H1 (cell line): ENCODE data around the gene TTC33. TPM values are rescaled to one million over a fixed set of nuclear protein-coding genes. Genes with fewer than 3 reads are reported as not detected.

Source experiments
- TBP ChIP-seq: IDR thresholded peaks from 2 replicates; pipeline ENCODE4 v1.6.1; 2011; ENCODE audit warnings: low read depth, low read length, improper control_type of control experiment
- polyA plus RNA-seq, 7 experiments: library from polyadenylated mRNA; depleted of rRNA in 3 of 7; stranded (reverse) in 5 of 7; unstranded in 2 of 7; fragments of >200 nt in 5 of 7; fragments of 200-250 nt in 2 of 7; gene quantifications; 1 replicate in 5 of 7; 2 replicates in 1 of 7; 4 replicates in 1 of 7; pipeline versions ENCODE4 v1.2.1 to v1.2.3, GENCODE V29; 2011 to 2013; ENCODE audit warnings: missing spikeins in 2 of 7, mixed read lengths in 2 of 7
- total RNA-seq: library from RNA; stranded (reverse); fragmentation: NEBNext Ultra II Directional; extraction: Animal tissue kit (Norgen Biotek cat#: 25700); gene quantifications from 2 replicates; pipeline ENCODE4 v1.2.1, GENCODE V29; 2021
- TF ChIP-seq, protein P1 (sequence below): fragments of 300-600 bp; sonication (generic); IDR thresholded peaks from 2 replicates; pipeline ENCODE4 v1.7.1; 2012; ENCODE audit warnings: low read length, moderate library complexity, mild to moderate bottlenecking, inconsistent platforms; ENCODE audit not compliant: insufficient replicate concordance

Gene TTC33
- total and polyA plus RNA-seq, 2 of the 8 experiments (the other 6 are each of a cell fraction or from before 2014, with no cell fraction given), result 1.2 to 12.6 TPM

DNA sequence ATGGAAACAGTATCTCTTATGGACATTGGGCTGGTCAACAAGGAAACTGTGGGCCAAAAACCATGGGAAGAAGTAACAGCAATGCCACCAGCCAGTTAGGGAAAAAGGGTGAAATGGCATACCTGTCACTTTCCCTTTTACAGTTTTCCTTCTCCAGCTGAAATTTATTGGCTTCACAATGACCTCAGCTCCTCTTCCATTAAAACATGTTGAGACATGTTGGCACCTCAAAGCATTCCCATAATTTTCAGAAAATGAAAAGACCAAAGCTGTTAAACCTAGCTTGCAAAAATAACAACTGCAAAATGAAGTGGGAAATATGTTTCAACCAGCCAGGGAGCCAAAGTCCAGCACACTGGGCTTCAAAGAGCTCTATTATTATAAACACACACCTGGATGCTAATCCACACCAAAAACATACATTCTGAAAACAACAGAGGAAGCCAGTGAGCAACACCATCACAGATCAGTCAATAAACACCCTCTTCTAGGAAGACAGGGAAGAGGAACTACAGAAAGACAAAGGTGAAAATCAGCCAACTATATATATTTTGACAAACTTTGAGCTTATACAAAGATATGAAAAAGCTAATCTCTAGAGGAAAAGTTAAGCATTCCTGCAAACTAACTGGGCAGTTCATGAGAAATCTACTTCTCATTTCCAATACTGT lies 154.4 kb downstream of the TTC33 start (continued):
- TF ChIP-seq, protein P1, sequence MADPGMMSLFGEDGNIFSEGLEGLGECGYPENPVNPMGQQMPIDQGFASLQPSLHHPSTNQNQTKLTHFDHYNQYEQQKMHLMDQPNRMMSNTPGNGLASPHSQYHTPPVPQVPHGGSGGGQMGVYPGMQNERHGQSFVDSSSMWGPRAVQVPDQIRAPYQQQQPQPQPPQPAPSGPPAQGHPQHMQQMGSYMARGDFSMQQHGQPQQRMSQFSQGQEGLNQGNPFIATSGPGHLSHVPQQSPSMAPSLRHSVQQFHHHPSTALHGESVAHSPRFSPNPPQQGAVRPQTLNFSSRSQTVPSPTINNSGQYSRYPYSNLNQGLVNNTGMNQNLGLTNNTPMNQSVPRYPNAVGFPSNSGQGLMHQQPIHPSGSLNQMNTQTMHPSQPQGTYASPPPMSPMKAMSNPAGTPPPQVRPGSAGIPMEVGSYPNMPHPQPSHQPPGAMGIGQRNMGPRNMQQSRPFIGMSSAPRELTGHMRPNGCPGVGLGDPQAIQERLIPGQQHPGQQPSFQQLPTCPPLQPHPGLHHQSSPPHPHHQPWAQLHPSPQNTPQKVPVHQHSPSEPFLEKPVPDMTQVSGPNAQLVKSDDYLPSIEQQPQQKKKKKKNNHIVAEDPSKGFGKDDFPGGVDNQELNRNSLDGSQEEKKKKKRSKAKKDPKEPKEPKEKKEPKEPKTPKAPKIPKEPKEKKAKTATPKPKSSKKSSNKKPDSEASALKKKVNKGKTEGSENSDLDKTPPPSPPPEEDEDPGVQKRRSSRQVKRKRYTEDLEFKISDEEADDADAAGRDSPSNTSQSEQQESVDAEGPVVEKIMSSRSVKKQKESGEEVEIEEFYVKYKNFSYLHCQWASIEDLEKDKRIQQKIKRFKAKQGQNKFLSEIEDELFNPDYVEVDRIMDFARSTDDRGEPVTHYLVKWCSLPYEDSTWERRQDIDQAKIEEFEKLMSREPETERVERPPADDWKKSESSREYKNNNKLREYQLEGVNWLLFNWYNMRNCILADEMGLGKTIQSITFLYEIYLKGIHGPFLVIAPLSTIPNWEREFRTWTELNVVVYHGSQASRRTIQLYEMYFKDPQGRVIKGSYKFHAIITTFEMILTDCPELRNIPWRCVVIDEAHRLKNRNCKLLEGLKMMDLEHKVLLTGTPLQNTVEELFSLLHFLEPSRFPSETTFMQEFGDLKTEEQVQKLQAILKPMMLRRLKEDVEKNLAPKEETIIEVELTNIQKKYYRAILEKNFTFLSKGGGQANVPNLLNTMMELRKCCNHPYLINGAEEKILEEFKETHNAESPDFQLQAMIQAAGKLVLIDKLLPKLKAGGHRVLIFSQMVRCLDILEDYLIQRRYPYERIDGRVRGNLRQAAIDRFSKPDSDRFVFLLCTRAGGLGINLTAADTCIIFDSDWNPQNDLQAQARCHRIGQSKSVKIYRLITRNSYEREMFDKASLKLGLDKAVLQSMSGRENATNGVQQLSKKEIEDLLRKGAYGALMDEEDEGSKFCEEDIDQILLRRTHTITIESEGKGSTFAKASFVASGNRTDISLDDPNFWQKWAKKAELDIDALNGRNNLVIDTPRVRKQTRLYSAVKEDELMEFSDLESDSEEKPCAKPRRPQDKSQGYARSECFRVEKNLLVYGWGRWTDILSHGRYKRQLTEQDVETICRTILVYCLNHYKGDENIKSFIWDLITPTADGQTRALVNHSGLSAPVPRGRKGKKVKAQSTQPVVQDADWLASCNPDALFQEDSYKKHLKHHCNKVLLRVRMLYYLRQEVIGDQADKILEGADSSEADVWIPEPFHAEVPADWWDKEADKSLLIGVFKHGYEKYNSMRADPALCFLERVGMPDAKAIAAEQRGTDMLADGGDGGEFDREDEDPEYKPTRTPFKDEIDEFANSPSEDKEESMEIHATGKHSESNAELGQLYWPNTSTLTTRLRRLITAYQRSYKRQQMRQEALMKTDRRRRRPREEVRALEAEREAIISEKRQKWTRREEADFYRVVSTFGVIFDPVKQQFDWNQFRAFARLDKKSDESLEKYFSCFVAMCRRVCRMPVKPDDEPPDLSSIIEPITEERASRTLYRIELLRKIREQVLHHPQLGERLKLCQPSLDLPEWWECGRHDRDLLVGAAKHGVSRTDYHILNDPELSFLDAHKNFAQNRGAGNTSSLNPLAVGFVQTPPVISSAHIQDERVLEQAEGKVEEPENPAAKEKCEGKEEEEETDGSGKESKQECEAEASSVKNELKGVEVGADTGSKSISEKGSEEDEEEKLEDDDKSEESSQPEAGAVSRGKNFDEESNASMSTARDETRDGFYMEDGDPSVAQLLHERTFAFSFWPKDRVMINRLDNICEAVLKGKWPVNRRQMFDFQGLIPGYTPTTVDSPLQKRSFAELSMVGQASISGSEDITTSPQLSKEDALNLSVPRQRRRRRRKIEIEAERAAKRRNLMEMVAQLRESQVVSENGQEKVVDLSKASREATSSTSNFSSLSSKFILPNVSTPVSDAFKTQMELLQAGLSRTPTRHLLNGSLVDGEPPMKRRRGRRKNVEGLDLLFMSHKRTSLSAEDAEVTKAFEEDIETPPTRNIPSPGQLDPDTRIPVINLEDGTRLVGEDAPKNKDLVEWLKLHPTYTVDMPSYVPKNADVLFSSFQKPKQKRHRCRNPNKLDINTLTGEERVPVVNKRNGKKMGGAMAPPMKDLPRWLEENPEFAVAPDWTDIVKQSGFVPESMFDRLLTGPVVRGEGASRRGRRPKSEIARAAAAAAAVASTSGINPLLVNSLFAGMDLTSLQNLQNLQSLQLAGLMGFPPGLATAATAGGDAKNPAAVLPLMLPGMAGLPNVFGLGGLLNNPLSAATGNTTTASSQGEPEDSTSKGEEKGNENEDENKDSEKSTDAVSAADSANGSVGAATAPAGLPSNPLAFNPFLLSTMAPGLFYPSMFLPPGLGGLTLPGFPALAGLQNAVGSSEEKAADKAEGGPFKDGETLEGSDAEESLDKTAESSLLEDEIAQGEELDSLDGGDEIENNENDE, result no peak
- TF ChIP-seq TBP, result no peak
